GM21528 (cell line): ENCODE measurements around the gene TSPAN8.
"Not testable (repeated sequence)": the region's sequence is repeated elsewhere in the genome, so short reads cannot be mapped to it uniquely, and the experiment has no call there.

Experiments
- ATAC-seq: cut with Tn5 transposase; IDR thresholded peaks from one replicate; pipeline ENCODE4 v1.9.1; 2021; ENCODE audit warnings: mild to moderate bottlenecking, moderate library complexity; ENCODE audit not compliant: unreplicated experiment, low FRiP score

TSPAN8 gene

DNA sequence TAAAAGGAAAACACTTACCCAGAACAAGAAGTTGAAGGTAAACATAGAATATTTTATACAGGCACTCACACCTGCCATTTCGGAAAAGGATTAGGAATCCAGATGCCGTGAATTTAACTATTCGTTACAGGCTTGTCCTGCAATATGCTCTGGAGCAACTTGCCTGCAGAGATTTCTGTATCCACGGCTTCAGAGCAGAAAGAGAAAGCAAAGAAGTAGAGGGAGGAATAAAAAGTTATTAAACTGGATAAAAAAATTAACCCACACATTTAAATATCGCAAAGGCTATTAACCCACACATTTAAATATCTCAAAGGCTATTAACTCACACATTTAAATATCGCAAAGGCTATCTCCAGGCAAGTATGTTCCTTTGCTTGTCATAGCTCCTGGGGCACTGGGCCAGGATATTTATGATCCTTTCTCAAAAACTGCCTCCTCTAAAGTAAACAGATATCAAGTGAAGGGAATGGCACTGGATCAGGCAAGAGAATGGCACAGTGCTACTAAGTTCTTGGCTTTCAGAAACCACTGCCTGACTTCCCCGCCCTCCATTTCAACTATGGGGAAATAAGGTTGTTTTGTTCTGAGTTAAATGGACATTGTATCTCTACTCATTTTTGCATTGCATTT is at the start of gene TSPAN8:
TSS of gene TSPAN8 (minus strand) at position 399 of the 633 bp plus-strand sequence. CDS start at position 78, 321 bp downstream.
- no peak for ATAC-seq

GRCh38 chr12:71201136-71201679 is 43.4 kb upstream of the TSPAN8 start:
- ATAC-seq, result no peak

- ATAC-seq, result no peak
These were observed 42.9 kb upstream of the TSPAN8 start for GRCh38 chr12:71200706-71201105.

GRCh38 chr12:71197460-71197859 is 39.7 kb upstream of the TSPAN8 start:
- ATAC-seq, result no peak

GRCh38 chr12:71195338-71195896 is 37.6 kb upstream of the TSPAN8 start:
- ATAC-seq, result no peak

GRCh38 chr12:71194657-71195056 is 36.9 kb upstream of the TSPAN8 start:
- ATAC-seq, result no peak

DNA sequence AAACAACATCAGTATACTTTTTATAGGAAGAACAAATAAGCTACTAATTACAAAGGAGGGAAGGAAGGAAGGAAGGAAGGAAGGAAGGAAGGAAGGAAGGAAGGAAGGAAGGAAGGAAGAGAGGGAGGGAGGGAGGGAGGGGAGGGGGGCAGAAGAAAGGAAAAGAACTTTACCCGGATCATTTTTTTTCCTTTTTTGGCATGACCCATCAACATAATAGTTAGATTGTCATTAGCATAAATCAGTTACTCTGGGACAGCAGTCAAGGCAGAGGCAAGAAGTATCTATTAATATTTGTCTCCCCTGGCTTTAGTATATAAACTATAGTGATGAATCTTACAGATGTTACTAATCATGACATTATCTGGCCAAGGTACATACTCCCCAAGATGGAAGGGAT is 35.2 kb upstream of the TSPAN8 start:
- no peak for ATAC-seq

DNA sequence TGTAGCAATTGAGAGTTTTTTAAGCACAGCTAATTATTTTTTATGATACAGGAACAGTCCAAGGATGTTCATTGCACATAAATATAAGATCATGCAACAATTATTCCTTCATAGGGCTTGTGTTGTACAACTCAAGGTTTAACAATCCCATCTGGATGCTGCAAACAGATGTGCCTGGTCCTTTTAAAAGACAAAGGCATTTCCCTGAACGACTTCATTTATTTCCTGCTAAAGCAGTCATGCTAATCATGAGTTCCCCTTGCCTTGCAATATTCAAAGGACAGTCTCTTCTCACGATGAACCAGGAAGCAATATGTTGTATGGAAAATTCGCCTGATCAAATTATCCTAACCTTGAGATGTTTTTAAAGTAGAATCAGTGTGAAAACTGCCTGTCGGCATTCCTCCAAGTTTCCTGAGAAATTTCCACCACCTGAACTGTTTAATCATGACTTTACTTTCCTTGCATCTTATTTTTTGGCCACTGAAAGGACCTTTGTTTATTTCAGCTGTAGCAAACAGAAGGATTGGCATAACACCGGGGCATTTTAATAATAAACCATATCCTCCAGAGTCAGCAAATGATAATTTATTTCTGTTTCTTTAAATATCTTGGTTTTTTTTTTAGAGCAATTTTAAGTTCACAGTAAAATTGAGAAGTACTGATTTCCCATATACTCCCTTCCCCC is 33.9 kb upstream of the TSPAN8 start:
- ATAC-seq, result no peak

GRCh38 chr12:71190822-71191221 is 33.0 kb upstream of the TSPAN8 start:
- ATAC-seq, result no peak

DNA sequence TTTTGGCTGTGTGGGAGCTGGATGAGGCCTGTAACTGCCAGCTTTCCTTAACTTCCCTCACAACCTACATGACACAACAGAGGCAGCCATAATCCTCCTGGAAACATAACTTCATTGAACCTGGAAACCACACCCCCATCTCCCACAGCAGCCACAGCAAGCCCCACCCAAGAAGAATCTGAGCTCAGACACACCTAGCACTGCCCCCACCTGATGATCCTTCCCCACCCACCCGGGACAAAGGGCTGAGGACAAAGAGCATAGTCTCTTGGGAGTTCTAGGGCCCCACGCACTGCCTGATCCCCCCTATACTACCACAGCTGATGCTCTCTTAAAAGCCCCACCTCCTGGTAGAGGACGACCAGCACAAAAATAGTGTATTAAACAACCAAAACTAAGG is 29.6 kb upstream of the TSPAN8 start:
- ATAC-seq, result no peak

GRCh38 chr12:71186571-71187288 is 28.9 kb upstream of the TSPAN8 start:
- ATAC-seq, result no peak

- no peak for ATAC-seq
These were observed 26.0 kb upstream of the TSPAN8 start for GRCh38 chr12:71183846-71184245.

DNA sequence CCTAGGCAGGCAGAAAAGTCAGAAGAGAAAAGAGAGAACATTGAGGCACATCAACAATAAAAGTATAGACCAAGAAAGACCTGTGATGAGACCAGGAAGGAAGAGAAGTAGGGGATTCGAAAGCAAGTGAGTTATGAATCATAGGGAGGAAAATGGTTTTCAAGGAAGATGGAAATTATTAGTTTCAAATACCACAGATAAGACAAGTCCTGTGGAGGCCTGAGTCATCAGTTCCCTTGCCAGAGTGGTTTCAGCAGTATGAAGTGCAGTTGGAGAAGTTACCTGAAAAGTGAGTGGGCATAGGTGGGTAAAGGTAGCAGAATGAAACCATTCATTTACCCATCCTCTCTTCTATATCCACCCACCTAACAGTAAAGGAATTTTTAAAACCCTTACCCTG is 25.2 kb upstream of the TSPAN8 start:
- ATAC-seq, result no peak

DNA sequence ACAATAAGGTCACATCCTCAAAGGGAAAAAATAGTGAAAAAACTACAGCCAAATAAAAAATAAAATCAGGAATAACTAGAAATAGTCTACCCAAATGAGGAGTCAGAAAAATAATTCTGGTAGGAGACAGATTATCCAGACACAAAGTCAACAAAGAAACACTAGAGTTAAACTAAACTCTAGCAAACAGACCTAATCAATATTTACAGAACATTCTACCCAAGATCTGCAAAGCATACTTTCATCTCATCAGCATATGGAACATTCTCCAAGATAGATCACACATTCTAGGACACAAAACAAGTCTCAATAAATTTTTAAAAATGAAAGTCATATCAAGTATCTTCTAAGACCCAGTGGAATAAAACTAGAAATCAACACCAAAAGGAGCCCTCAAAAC is 20.4 kb upstream of the TSPAN8 start:
- ATAC-seq, result no peak

- no peak for ATAC-seq
These were observed 17.0 kb upstream of the TSPAN8 start for GRCh38 chr12:71174825-71175224.

- ATAC-seq, result no peak
These were observed 16.3 kb upstream of the TSPAN8 start for GRCh38 chr12:71174146-71174545.

DNA sequence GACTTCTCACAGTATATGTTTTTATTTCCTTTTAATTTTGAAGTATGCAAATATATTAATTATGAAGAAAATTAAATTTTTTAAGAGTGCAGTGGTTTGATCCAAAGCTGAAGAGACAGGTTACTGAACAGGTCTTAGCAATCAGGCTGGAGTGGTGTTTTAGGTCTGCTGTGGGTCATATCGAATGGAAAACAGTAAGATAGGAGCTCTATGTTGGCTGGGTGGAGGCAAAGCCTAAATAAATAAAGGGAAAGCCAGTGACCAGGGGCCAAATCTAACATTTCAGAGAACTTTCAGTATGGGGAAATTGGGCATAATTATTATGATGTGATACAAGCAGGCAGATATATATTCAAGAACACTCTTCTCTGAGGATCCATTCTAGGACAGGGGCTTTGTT is 12.7 kb upstream of the TSPAN8 start:
- no peak for ATAC-seq

GRCh38 chr12:71169286-71169685 is 11.5 kb upstream of the TSPAN8 start:
- ATAC-seq, result no peak

DNA sequence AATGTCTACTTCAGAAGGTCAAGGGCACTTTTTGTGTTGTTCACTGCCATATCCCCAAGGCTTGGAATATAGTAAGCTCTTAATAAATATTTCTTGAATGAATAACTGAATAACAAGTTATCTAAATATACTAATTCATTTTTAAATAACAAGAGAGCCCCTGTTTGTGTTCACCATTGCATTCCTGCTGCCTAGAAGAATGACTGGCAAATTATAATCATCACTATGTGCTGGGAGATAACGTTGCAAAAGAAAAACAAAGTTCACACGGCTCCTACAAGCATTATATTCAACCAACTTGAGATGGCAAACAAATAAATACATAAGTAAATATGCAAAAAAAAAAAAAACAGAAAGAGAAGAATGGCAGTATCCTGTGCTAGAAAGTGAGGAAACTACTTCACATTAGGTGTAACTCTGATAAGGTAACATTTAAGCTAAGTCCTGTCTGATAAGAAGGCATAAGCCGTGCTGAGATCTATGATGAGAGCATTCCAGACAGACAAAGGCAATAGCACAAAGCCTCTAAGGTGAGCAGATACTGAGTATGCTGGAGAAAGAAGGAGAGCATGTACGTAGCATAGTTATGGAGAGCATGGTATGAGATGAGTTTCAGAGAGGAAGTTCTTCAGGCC is 9.2 kb upstream of the TSPAN8 start:
- ATAC-seq, result no peak

GRCh38 chr12:71166280-71166679 is 8.5 kb upstream of the TSPAN8 start:
- no peak for ATAC-seq

- ATAC-seq, result not testable (repeated sequence)
These were observed 8.0 kb upstream of the TSPAN8 start for GRCh38 chr12:71165780-71166179.
